GM13976 (cell line): ENCODE data around the gene BTRC.
"Not testable (repeated sequence)": the region's sequence is repeated elsewhere in the genome, so short reads cannot be mapped to it uniquely, and the experiment has no call there.

Source experiments
- DNase-seq: peaks from one replicate; pipeline ENCODE4 v3.0.0; 2012; ENCODE audit warnings: low spot score
- CTCF ChIP-seq: IDR thresholded peaks from 2 replicates; pipeline ENCODE4 v1.5.1; 2012; ENCODE audit warnings: borderline replicate concordance, mild to moderate bottlenecking; ENCODE audit not compliant: insufficient read depth; ENCODE audit errors: extremely low read depth, missing control alignments, control extremely low read depth
- in situ Hi-C: fragments of 300-500 bp; cut with MboI; formaldehyde crosslinking; loops from one replicate; pipeline ENCODE4 v1.12.0; 2022; ENCODE audit warnings: low sequenced_read_pairs, mixed read lengths, inconsistent platforms; ENCODE audit not compliant: unreplicated experiment

The BTRC gene

GRCh38 chr10:101329341-101330032 lies 24.5 kb upstream of the BTRC start:
- in situ Hi-C loops, result no loop called here
- TF ChIP-seq CTCF, result no peak
- DNase-seq, result no peak

DNA sequence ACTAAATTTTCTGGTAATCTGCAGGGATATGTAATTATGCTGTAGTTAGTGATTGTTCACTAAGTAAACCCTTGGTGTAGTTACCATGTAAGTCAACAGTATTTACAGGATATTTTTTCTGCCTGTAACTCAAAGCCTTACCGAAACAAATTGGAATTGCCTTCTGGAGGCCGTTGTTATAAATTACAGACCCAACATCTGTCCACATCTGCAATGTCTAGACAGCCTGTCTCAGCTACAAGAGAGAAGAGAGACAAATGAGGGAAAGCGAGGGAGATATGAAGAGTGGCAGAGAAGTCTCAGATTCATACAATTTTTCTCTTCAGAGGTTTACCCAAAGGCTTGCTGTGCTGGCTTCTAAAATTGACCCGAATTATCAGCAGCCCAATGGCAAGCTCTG lies 23.7 kb upstream of the BTRC start:
- in situ Hi-C loops, result no loop called here
- no peak for TF ChIP-seq CTCF
- DNase-seq, result no peak

GRCh38 chr10:101330631-101331225 lies 23.2 kb upstream of the BTRC start:
- DNase-seq, result no peak
- in situ Hi-C loops, result no loop called here
- TF ChIP-seq CTCF, result no peak

- no peak for DNase-seq
- TF ChIP-seq CTCF, result no peak
- in situ Hi-C loops, result no loop called here
Observed at GRCh38 chr10:101331956-101332355, 22.0 kb upstream of the BTRC start.

GRCh38 chr10:101334259-101334658 lies 19.7 kb upstream of the BTRC start:
- in situ Hi-C loops, DNase-seq: not testable (repeated sequence)

GRCh38 chr10:101336382-101336781 lies 17.6 kb upstream of the BTRC start:
- no peak for DNase-seq
- in situ Hi-C loops, result no loop called here
- TF ChIP-seq CTCF, result no peak

DNA sequence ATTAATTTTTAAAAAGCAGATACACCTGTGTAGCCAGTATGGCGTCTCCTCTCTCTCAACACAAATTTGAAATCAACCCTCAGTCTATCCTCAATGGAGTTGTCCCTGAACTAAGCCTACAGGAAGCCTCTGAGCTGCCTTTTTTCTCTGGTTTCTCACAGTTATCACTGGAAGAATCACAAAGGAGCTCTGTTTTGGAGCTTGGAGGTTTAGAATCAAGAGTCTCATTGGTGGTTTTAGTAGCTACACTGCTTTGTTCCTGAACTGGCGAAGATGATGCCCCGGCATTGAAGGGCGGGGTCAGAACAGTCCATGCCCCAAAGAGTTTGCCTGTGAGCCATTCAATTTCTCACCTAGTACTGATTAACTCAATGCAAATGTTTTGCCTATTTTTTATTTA lies 16.1 kb upstream of the BTRC start:
- no peak for TF ChIP-seq CTCF
- in situ Hi-C loops, result no loop called here
- DNase-seq, result no peak
